ENCODE measurements around the gene SNRNP25. TPM values are rescaled to one million over a fixed set of nuclear protein-coding genes. Genes with fewer than 3 reads are reported as not detected.

The SNRNP25 gene
- total and polyA plus RNA-seq, 9 of the 15 experiments (the other 6 are each of a cell fraction or from before 2014, with no cell fraction given) = 59.0 to 176 (median 108) TPM

DNA sequence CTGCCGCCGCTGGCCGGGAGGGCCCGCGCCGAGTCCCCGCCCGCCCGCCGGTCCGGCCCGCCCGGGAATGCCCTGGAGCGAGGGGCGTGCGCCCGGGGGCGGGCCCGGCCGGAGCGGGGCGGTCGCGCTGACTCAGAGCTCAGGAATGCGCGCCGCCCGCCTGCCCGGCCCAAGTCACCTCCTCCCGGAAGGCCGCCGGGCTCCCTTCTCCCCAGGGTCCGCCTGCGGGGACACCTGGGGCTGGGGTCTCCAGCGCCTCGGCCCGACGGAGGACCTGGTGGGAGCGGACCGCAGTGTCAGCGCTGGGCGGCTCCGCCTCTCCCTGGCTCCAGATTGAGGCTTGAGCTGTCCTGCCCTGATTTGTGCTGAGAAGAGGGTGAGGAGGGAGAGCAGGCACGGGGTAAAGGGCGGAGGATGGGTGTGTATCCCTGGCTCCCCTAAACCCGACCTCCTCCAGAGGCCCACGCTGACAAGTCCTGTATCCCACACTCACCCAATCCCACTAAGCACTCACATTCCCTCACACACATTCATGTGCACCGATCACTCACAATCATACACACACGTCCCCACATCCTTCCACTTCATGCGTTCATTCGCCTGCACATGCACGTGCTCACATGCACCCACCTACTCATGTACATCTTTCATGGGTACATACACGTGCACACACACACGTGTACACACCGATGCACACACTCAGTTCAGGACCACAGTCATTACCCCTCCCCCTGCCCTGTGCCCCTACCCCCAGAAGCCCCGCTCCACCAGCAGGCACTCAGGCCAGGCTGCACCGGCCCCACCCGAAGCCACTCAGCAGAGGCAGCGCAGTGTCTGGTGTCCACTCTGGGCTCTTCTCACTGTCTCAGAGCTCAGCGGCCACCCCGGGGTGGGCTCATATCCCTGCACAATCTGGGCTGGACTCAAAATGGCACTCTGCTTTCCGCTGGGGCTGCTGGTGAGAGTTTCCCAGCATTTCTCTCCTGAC is 19.2 kb downstream of the SNRNP25 start, which contains the start of gene RHBDF1 (continued):
- TF ChIP-seq CTBP1 (IDR thresholded peaks at IDR 0.05; ENCODE audit: borderline replicate concordance) = peak; percentile 74
- TF ChIP-seq MAZ (CRISPR knock-in tag; conservative IDR thresholded peaks at IDR 0.05 in 1 of 2, IDR thresholded peaks at IDR 0.05 in 1 of 2) = peak; percentile 40 to 87
- TF ChIP-seq RNF219 (CRISPR knock-in tag; IDR thresholded peaks at IDR 0.05) = no peak
- TF ChIP-seq SMAD4 (CRISPR knock-in tag; conservative IDR thresholded peaks at IDR 0.05) = peak; percentile 60; the same call in 1 of the 2 replicates
- TF ChIP-seq MNT (conservative IDR thresholded peaks at IDR 0.05) = 0 out of 4 replicates have a peak, but pooled peaks of 1 of the 2 experiments have one; percentile 49
- peak; percentile 87 for TF ChIP-seq TEAD4 (IDR thresholded peaks at IDR 0.05; ENCODE audit: low read length)
- peak; percentile 95 for TF ChIP-seq TEAD4 (CRISPR knock-in tag; IDR thresholded peaks at IDR 0.05; ENCODE audit: borderline replicate concordance)
- TF ChIP-seq, protein P1, sequence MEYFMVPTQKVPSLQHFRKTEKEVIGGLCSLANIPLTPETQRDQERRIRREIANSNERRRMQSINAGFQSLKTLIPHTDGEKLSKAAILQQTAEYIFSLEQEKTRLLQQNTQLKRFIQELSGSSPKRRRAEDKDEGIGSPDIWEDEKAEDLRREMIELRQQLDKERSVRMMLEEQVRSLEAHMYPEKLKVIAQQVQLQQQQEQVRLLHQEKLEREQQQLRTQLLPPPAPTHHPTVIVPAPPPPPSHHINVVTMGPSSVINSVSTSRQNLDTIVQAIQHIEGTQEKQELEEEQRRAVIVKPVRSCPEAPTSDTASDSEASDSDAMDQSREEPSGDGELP (CRISPR knock-in tag; IDR thresholded peaks at IDR 0.05; ENCODE audit: borderline replicate concordance) = 0 out of 2 replicates have a peak, but pooled peaks have one; percentile 45
- peak; percentile 90 for TF ChIP-seq ATF7 (IDR thresholded peaks at IDR 0.05)
- peak; percentile 60; the same call in 1 of the 2 replicates for TF ChIP-seq ZBTB7A (IDR thresholded peaks at IDR 0.05; ENCODE audit: borderline replicate concordance, control insufficient read depth, low read depth, low read length)
- TF ChIP-seq SNRNP70 (optimal IDR thresholded peaks at IDR 0.05; ENCODE audit: low read depth, low read length) = no peak
- peak; percentile 92 for TF ChIP-seq TEAD2 (tag; IDR thresholded peaks at IDR 0.05)
- 0 out of 2 replicates have a peak, but pooled peaks have one; percentile 37 for TF ChIP-seq HIVEP1 (CRISPR knock-in tag; IDR thresholded peaks at IDR 0.05)
